GM21528 (cell line): Measurements from ENCODE around the gene CD6.

Experiments
- ATAC-seq: cut with Tn5 transposase; IDR thresholded peaks from one replicate; pipeline ENCODE4 v1.9.1; 2021; ENCODE audit warnings: mild to moderate bottlenecking, moderate library complexity; ENCODE audit not compliant: unreplicated experiment, low FRiP score

Gene CD6

GRCh38 chr11:60934790-60935605 lies 36.5 kb upstream of the CD6 start:
- no peak for ATAC-seq

GRCh38 chr11:60935676-60936442 lies 35.6 kb upstream of the CD6 start:
- ATAC-seq: no peak

- ATAC-seq: no peak
These were observed 34.9 kb upstream of the CD6 start for GRCh38 chr11:60936467-60937143.

- ATAC-seq: no peak
These were observed 34.3 kb upstream of the CD6 start for GRCh38 chr11:60937144-60937527.

GRCh38 chr11:60937811-60938210 lies 33.7 kb upstream of the CD6 start:
- no peak for ATAC-seq

- no peak for ATAC-seq
These were observed 33.0 kb upstream of the CD6 start for GRCh38 chr11:60938500-60938899.

GRCh38 chr11:60939301-60939700 lies 32.2 kb upstream of the CD6 start:
- no peak for ATAC-seq

GRCh38 chr11:60939855-60940254 lies 31.6 kb upstream of the CD6 start:
- ATAC-seq: no peak

- no peak for ATAC-seq
These were observed 29.9 kb upstream of the CD6 start for GRCh38 chr11:60941371-60942119.

GRCh38 chr11:60942219-60942618 lies 29.3 kb upstream of the CD6 start:
- ATAC-seq: no peak

- no peak for ATAC-seq
These were observed 28.4 kb upstream of the CD6 start for GRCh38 chr11:60942970-60943565.

- ATAC-seq: no peak
These were observed 26.8 kb upstream of the CD6 start for GRCh38 chr11:60944490-60945294.

GRCh38 chr11:60945295-60945667 lies 26.2 kb upstream of the CD6 start:
- ATAC-seq: no peak

- ATAC-seq: no peak
These were observed 24.7 kb upstream of the CD6 start for GRCh38 chr11:60946601-60947264.

- ATAC-seq: no peak
These were observed 23.8 kb upstream of the CD6 start for GRCh38 chr11:60947700-60948099.

GRCh38 chr11:60948250-60948649 lies 23.2 kb upstream of the CD6 start:
- ATAC-seq: no peak

- no peak for ATAC-seq
These were observed 21.5 kb upstream of the CD6 start for GRCh38 chr11:60950024-60950423.

- peak; percentile 20 for ATAC-seq
These were observed 20.4 kb upstream of the CD6 start for GRCh38 chr11:60950933-60951605.

GRCh38 chr11:60951606-60951903 lies 19.9 kb upstream of the CD6 start:
- ATAC-seq: no peak
